K562 (cell line): ENCODE results near the gene RSRP1. TPM values are rescaled to one million over a fixed set of nuclear protein-coding genes. Genes with fewer than 3 reads are reported as not detected.

Source experiments
- ELF2 ChIP-seq: fragments of 250-450 bp; sonication (Bioruptor Pico); IDR thresholded peaks from 2 replicates; pipeline ENCODE4 v1.5.0; 2021; ENCODE audit warnings: mild to moderate bottlenecking
- KLF6 ChIP-seq: fragments of 250-450 bp; sonication (Bioruptor Pico); IDR thresholded peaks from 2 replicates; pipeline ENCODE4 v1.4.0; 2020; ENCODE audit warnings: mild to moderate bottlenecking, moderate library complexity, borderline replicate concordance
- RBM25 ChIP-seq: fragments of 200-400 bp; formaldehyde crosslinking; IDR thresholded peaks from 2 replicates; pipeline ENCODE4 v1.6.1; 2018; ENCODE audit warnings: low read length, low read depth, moderate library complexity; ENCODE audit not compliant: severe bottlenecking
- polyA plus RNA-seq, 8 experiments: library from polyadenylated mRNA; depleted of rRNA in 4 of 8; stranded (reverse) in 5 of 8; unstranded in 3 of 8; fragments of >200 nt; fragmentation: Nextera tagmentation in 2 of 8; fragmentation: Illumina TruSeq in 1 of 8; extraction: Ambion mirVana in 2 of 8; extraction: Trizol in 1 of 8; gene quantifications; 2 replicates each; pipeline versions ENCODE4 v1.2.1 to v1.2.3, GENCODE V29; 2011 to 2014; ENCODE audit warnings: inconsistent platforms in 1 of 8, missing spikeins in 1 of 8
- total RNA-seq, 7 experiments: library from RNA; depleted of rRNA in 6 of 7; stranded (reverse); fragments of >200 nt in 6 of 7; fragmentation: Illumina TruSeq in 2 of 7; extraction: Trizol in 2 of 7; gene quantifications; 2 replicates each; pipeline versions ENCODE4 v1.2.1 to v1.2.3, GENCODE V29; 2011 to 2021; ENCODE audit warnings: low replicate concordance in 1 of 7
- TF ChIP-seq, protein P1 (sequence below), 2 experiments: fragments of 450-650 bp; formaldehyde crosslinking in 1 of 2; IDR thresholded peaks; 2 replicates each; pipeline versions ENCODE4 v1.4.0 to v1.6.1; 2014 to 2020; ENCODE audit warnings: mild to moderate bottlenecking in 2 of 2, borderline replicate concordance in 1 of 2, low read depth in 1 of 2
- TF ChIP-seq, protein P2 (sequence below): sonication (generic); formaldehyde crosslinking; IDR thresholded peaks from 2 replicates; pipeline ENCODE4 v1.4.0; 2020; ENCODE audit warnings: mild to moderate bottlenecking, missing genetic modification reagents

RSRP1 gene
- total and polyA plus RNA-seq, 9 of the 15 experiments (the other 6 are each of a cell fraction or from before 2014, with no cell fraction given): 27.2 to 283 (median 146) TPM

DNA sequence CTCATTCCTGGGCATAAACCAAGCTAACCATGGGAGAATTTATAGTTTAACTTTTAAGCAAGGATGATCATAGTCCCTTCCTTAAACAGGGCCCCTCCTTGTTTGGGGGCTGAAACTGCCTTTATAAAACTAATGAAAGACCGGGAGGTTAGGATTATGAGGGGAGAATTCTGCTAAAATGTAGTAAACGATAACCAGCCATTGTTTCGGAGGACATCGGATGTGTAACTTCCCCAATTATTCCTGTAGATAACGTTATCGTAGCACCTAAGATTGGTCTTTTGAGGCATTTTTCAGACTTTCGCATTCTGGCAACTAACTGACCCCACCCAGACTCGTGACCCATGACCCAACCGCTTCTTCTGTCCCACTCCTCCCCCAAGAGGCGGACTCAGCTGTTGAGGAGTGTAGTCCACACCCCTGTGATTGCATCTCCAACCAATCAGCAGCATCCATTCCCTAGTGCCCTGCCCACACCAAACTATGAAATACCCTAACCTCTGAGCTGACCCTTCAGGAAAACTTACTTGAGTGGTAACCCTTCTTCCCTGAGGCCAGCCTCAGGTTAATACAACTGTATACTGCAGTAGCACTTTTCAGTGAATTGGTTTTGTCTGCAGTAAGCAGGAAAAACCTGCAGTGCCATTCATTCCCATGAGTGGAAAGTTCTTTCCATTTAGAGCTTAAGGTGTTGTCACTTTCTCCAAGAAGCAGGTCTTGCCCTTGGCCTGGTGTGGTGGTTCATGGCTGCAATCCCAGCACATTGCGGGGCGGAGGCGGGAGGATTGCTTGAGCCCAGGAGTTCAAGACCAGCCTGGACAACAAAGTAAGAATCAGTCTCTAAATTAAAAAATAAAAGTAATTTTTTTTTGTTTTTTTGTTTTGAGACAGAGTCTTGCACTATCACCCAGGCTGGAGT lies 14.1 kb downstream of the RSRP1 start (continued):
- TF ChIP-seq, protein P1, sequence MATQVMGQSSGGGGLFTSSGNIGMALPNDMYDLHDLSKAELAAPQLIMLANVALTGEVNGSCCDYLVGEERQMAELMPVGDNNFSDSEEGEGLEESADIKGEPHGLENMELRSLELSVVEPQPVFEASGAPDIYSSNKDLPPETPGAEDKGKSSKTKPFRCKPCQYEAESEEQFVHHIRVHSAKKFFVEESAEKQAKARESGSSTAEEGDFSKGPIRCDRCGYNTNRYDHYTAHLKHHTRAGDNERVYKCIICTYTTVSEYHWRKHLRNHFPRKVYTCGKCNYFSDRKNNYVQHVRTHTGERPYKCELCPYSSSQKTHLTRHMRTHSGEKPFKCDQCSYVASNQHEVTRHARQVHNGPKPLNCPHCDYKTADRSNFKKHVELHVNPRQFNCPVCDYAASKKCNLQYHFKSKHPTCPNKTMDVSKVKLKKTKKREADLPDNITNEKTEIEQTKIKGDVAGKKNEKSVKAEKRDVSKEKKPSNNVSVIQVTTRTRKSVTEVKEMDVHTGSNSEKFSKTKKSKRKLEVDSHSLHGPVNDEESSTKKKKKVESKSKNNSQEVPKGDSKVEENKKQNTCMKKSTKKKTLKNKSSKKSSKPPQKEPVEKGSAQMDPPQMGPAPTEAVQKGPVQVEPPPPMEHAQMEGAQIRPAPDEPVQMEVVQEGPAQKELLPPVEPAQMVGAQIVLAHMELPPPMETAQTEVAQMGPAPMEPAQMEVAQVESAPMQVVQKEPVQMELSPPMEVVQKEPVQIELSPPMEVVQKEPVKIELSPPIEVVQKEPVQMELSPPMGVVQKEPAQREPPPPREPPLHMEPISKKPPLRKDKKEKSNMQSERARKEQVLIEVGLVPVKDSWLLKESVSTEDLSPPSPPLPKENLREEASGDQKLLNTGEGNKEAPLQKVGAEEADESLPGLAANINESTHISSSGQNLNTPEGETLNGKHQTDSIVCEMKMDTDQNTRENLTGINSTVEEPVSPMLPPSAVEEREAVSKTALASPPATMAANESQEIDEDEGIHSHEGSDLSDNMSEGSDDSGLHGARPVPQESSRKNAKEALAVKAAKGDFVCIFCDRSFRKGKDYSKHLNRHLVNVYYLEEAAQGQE (IDR thresholded peaks at IDR 0.05; ENCODE audit: borderline replicate concordance): no peak
- TF ChIP-seq, protein P1 (CRISPR knock-in tag; IDR thresholded peaks at IDR 0.05; ENCODE audit: low read depth): no peak
- TF ChIP-seq KLF6 (CRISPR knock-in tag) (no peak), ELF2 (no peak), RBM25 (no peak)
- TF ChIP-seq, protein P2, sequence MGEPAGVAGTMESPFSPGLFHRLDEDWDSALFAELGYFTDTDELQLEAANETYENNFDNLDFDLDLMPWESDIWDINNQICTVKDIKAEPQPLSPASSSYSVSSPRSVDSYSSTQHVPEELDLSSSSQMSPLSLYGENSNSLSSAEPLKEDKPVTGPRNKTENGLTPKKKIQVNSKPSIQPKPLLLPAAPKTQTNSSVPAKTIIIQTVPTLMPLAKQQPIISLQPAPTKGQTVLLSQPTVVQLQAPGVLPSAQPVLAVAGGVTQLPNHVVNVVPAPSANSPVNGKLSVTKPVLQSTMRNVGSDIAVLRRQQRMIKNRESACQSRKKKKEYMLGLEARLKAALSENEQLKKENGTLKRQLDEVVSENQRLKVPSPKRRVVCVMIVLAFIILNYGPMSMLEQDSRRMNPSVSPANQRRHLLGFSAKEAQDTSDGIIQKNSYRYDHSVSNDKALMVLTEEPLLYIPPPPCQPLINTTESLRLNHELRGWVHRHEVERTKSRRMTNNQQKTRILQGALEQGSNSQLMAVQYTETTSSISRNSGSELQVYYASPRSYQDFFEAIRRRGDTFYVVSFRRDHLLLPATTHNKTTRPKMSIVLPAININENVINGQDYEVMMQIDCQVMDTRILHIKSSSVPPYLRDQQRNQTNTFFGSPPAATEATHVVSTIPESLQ (CRISPR knock-in tag): no peak
